AG20443 (cell line): ENCODE results near the gene NLRC5.

Experiments
- DNase-seq: peaks from one replicate; pipeline ENCODE4 v3.0.0; 2012; ENCODE audit warnings: low spot score, mixed read lengths

The NLRC5 gene, protein sequence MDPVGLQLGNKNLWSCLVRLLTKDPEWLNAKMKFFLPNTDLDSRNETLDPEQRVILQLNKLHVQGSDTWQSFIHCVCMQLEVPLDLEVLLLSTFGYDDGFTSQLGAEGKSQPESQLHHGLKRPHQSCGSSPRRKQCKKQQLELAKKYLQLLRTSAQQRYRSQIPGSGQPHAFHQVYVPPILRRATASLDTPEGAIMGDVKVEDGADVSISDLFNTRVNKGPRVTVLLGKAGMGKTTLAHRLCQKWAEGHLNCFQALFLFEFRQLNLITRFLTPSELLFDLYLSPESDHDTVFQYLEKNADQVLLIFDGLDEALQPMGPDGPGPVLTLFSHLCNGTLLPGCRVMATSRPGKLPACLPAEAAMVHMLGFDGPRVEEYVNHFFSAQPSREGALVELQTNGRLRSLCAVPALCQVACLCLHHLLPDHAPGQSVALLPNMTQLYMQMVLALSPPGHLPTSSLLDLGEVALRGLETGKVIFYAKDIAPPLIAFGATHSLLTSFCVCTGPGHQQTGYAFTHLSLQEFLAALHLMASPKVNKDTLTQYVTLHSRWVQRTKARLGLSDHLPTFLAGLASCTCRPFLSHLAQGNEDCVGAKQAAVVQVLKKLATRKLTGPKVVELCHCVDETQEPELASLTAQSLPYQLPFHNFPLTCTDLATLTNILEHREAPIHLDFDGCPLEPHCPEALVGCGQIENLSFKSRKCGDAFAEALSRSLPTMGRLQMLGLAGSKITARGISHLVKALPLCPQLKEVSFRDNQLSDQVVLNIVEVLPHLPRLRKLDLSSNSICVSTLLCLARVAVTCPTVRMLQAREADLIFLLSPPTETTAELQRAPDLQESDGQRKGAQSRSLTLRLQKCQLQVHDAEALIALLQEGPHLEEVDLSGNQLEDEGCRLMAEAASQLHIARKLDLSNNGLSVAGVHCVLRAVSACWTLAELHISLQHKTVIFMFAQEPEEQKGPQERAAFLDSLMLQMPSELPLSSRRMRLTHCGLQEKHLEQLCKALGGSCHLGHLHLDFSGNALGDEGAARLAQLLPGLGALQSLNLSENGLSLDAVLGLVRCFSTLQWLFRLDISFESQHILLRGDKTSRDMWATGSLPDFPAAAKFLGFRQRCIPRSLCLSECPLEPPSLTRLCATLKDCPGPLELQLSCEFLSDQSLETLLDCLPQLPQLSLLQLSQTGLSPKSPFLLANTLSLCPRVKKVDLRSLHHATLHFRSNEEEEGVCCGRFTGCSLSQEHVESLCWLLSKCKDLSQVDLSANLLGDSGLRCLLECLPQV (N-terminal part only)

DNA sequence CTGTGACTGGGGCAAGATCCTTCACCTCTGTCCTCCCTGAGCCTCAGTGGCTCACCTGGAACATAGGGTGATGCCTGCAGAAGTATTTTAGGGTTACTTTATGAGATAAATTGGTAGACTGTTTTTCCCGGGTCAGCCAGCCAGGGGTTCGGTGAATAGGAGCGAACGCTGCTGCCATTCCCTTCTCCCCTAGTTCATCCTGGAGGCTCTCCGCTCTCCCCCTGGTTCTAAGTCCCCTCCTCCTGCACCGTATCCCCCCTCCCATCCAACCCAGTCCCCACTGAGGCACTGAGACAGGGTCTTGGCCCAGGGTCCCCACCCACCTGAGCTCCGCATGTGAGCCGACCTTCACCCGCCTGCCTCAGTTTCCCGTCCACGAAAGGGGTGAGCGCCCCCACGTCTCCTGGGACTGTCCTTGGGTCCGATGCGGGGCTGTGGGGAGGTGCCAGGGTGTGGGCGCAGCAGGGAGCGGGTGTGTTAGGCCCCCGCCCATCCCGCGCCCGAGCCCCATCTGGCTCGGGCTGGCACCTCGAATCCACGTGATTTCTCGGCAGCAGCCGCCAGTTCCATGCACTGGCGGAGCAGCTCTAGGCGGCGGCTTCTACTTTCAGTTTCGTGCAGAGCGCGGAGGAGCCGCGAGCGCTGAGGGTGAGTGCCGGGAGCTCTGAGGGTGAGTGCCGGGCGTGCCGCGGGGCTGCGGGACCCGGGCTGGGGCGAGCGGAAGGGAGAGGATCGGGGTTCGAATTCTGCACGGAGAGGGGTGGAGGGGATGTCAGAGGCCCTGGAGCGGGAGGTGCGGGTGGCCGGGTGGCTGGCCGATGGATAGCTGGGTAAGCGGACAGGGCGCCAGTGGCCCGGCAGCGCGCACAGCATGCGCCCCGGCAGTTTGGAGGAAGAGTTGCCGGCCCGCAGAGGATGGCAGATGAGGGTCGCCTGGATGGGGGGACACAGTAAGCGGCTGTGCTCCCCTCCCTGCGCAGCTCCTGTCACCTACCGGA is at the start of gene NLRC5:
Gene NLRC5 (plus strand): TSS at position 610 of the 998 bp plus-strand sequence. CDS start 31,156 bp downstream, outside the sequence.
- DNase-seq = peak; percentile 93

- DNase-seq = no peak
These were observed 49.6 kb upstream of the NLRC5 start for GRCh38 chr16:56939801-56940200.

DNA sequence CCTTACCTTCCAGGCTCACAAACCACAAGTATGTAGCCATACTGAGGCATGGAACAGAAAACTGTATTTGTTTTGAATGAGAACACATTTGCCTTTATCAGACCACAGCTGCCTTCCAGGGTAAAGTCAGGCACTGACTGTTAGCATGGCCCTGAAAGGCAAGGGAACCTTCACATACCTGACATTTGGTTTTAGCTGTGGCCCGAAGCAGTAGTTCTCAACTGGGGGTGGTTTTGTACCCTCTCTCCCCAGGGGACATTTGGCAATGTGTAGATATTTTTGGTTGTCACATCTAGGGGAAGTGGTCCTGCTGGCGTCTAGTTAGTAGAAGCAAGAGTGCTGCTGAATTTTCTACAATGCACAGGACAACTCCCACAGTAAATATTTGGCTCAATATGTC is 48.3 kb upstream of the NLRC5 start:
- no peak for DNase-seq

DNA sequence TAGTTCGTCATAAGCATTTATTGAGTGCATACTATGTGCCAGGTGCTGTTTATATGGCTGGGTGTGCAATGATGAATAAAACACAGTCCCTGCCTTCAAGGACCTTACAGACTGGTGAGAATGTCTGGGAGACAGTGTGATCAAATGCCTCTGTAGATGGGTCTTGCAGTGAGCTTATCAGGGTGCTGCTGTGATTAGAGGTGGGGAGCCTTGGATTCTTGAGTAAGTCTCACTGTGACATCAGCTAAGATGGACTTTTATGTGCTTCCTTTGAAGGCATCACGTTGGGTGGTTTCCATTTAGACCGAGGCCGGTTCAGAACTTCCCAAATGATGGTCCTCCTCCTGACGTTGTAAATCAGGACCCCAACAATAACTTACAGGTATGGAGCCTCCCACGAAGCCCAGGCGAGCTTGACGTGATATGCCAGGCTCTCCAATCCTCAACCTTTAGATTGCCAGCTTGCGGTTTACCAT is 47.5 kb upstream of the NLRC5 start:
- no peak for DNase-seq

DNA sequence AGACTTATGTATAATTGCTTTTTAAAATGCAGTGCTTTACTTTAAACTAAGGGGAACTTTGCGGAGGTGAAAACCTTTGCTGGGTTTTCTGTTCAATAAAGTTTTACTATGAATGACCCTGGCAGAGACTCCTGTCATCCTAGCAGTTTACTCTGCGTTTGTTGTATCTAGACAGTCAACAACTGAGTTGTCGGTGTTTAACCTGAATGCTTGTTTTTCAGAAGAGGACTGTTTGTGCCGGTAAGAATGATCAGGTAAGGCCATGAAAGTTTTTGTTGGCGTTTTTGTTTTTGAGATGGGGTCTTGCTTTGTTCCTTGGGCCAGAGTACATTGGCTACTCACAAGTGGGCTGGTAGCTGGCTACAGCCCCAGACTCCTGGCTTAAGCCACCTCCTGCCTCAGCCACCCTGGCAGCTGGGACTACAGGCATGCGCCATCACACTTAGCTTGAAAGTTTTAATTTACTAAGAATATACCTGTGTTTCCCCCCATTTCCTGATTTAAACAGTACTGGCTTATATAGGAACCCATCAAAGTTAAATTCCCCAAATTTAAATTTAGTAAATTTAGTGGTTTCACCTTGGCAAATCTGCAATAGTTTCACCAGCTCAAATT is 45.5 kb upstream of the NLRC5 start:
- DNase-seq = no peak

DNA sequence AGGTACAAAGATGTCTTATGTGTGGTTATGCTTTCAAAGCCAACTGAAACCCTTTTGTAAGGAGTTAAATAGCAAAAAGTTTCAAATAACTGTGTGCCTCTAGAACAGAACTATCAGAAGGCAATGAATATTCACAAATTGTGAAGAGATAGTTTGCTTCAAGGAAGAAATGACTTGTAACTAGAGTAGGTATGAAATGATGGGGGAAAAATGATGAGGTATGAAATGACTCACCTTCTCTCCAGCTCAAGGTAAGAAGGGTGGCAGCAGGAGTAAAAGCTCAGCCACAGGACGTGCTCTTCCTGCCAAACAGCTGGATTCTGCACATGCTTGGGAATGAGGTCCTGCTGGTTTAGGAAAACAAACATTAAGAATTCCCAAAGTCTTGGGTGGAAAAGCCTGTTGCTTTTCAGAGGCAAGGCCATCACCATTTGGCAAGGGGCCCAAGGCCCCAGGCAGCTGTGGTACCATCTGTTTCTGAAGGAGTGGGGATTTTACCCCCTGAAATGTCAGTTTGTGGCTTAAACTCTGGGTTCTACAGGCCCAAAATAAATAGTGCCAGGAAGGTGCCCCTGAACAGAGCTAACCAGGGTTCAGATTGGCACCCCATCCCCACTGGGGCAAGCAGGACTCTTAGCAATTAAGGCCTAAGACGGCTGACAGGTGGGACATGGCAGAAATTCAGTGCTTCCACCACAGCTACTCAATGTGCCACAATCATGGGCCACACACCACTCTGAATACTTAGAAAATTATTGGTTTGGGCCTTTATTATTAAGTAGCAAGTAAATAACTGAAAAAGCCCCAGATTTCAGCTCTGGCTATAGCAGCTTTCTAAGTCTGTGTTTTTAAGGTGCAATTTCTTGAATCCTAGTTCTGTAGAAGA is 44.2 kb upstream of the NLRC5 start:
- DNase-seq = no peak

GRCh38 chr16:56945847-56946527 is 43.4 kb upstream of the NLRC5 start:
- no peak for DNase-seq

- DNase-seq = no peak
These were observed 42.4 kb upstream of the NLRC5 start for GRCh38 chr16:56946767-56947603.

DNA sequence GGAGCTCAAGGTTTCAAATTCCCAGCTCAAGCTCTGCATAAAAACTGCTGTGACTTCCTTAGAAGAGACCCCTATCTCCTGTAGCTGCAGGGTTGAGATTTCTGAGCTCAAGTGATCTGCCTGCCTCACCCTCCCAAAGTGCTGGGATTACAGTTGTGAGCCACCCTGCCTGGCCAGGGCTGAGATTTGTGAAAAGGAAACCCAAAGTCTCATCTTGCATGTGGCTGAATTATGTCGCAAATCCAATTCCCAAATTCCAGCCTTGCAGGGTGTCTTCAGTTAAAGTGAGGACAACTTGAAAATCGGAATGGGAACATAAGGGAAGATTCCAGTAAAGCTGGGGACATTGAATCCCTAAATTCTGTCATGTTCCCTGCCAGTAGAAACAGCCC is 41.8 kb upstream of the NLRC5 start:
- no peak for DNase-seq

GRCh38 chr16:56948234-56948633 is 41.1 kb upstream of the NLRC5 start:
- no peak for DNase-seq

- DNase-seq = no peak
These were observed 39.3 kb upstream of the NLRC5 start for GRCh38 chr16:56950051-56950450.

GRCh38 chr16:56950455-56950854 is 38.9 kb upstream of the NLRC5 start:
- no peak for DNase-seq

GRCh38 chr16:56950881-56951771 is 38.2 kb upstream of the NLRC5 start:
- peak; percentile 88 for DNase-seq

DNA sequence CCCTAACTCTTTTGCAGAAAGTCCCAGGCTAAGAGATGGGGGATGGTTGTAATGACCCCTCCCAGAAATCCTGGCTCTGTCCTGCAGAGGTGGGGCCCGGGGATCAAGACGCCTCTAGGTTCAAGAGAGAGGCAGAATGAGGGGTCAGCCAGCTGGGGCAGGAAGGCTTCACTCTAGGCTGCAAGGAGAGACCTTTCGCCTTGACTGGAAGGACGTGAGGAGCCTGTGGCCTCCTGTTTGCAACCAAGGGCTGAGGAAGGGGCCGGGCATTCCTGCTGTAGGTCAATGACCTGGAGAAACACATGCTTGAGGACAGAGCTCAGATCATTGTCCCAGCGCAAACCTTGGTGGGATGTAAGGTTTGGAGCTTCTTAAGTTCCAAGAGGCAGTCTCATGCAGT is 36.4 kb upstream of the NLRC5 start:
- no peak for DNase-seq

DNA sequence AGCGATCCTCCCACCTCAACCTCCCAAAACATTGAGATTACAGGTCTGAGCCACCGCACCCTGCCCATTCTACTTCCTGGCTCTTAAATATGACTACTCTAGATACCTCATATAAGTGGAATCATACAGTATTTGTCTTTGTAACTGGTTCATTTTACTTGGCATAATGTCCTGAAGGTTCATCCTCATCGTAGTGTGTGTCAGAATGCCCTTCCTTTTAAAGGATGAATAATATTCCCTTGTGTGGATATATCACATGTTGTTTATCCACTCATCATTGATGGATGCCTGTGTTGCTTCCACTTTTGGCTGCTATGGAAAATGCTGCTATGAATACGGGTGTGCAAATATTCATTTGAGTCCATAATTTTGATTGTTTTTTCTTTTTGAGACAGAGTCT is 33.3 kb upstream of the NLRC5 start:
- no peak for DNase-seq

DNA sequence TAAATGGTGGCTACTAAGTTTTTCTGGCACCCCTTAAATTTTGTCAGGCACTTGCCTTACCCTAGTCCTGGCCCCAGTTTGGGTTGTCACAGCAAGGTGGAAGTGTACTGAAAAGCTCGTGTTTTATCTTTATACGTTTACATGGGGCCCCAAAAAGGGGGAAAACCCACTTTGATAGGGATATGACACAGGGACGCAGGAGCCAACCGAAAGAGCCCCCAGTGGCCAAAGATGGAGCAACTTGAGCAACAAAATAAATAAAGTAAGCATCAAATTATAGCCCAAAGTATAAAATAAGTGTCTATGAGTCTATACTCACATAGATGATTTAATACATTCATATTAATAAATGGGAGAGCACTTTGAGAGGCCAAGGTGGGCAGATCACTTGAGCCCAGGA is 32.6 kb upstream of the NLRC5 start:
- DNase-seq = no peak
